Adrenal gland (tissue), 12 donors: ENCODE results near the gene LUM. TPM values are rescaled to one million over a fixed set of nuclear protein-coding genes. Genes with fewer than 3 reads are reported as not detected.

Source experiments
- DNase-seq, 7 donors: peaks; one replicate each; pipeline ENCODE4 v3.0.0-alpha.2; 2019 to 2020
- H3K27ac ChIP-seq, 5 donors: fragments of 200-600 bp; sonication (generic) in 4 of 5; 1 replicate in 3 of 5; 2 replicates in 2 of 5; pipeline versions ENCODE4 v1.5.1 to v1.8.0; 2016 to 2020; ENCODE audit warnings: mild to moderate bottlenecking in 1 of 5
- H3K27me3 ChIP-seq: fragments of 200-600 bp; 2 replicates; pipeline ENCODE4 v1.8.0; 2021
- H3K36me3 ChIP-seq, 2 donors: fragments of 200-600 bp; replicated peaks in 1 of 2; 1 replicate in 1 of 2; 2 replicates in 1 of 2; pipeline versions ENCODE4 v1.5.1 to v1.8.0; 2018 to 2022
- H3K4me1 ChIP-seq, 2 donors: fragments of 200-600 bp; replicated peaks in 1 of 2; 1 replicate in 1 of 2; 2 replicates in 1 of 2; pipeline versions ENCODE4 v1.5.1 to v1.8.0; 2018 to 2021
- H3K4me3 ChIP-seq, 4 donors: fragments of 200-600 bp; sonication (generic) in 3 of 4; one replicate each; pipeline ENCODE4 v1.5.1; 2016 to 2018
- H3K9me3 ChIP-seq, 3 donors: fragments of 200-600 bp; sonication (generic) in 1 of 3; replicated peaks in 1 of 3; 1 replicate in 2 of 3; 2 replicates in 1 of 3; pipeline versions ENCODE4 v1.5.1 to v1.8.0; 2016 to 2021
- POLR2A ChIP-seq, 2 donors: fragments of 450-650 bp; IDR thresholded peaks; one replicate each; pipeline ENCODE4 v1.6.1; 2017; ENCODE audit warnings: antibody characterized with exemption in 2 of 2, mild to moderate bottlenecking in 2 of 2, moderate library complexity in 1 of 2
- WGBS, 4 donors: extraction: QIAGEN DNeasy Blood & Tissue Kit in 2 of 4; methylation state at CpG; one replicate each; pipeline versions ENCODE4 v1.1.5 to v1.1.7; 2013 to 2017; 5-methylcytosine and 5-hydroxymethylcytosine counted together
- intact Hi-C, 2 donors: fragments of 100-400 bp; cut with DNase I; formaldehyde crosslinking; loops; one replicate each; pipeline versions ENCODE4 v1.14.1 to v1.15.0; 2022 to 2023
- polyA plus RNA-seq, 3 donors: library from polyadenylated mRNA; stranded (reverse); fragments of 200-250 nt in 2 of 3; fragments of 350-450 nt in 1 of 3; fragmentation: Illumina TruSeq in 1 of 3; extraction: RNeasy Lipid Tissue Mini Kit (QIAGEN cat#74804) in 1 of 3; gene quantifications; one replicate each; pipeline ENCODE4 v1.2.3, GENCODE V29; 2013 to 2014
- total RNA-seq, 9 donors: library from RNA; depleted of rRNA in 4 of 9; stranded (reverse); fragments of >200 nt in 4 of 9; fragments of 120-200 nt in 1 of 9; fragmentation: NEBNext Ultra II Directional in 1 of 9; extraction: Animal tissue kit (Norgen Biotek cat#: 25700) in 1 of 9; gene quantifications; one replicate each; pipeline versions ENCODE4 v1.1.0 to v1.2.4, GENCODE V29; 2013 to 2023
- TF ChIP-seq, protein P1 (sequence below), 6 experiments: fragments of 450-650 bp in 4 of 6; fragments of 200-600 bp in 2 of 6; sonication (generic) in 1 of 6; IDR thresholded peaks; 1 replicate in 5 of 6; 2 replicates in 1 of 6; pipeline versions ENCODE4 v1.5.1 to v1.8.0; 2016 to 2021; ENCODE audit warnings: antibody characterized with exemption in 6 of 6, mild to moderate bottlenecking in 2 of 6, moderate library complexity in 1 of 6
- donor health status: healthy with polysubstance abuse.
- donor health status: Bipolar disorder and iron deficiency.
- donor health status: DM: yes; HTN: yes; CAD: no.
- donor health status: DM: no; HTN: no; CAD: no.
- donor health status: DM: no; HTN: no; CAD: no.
- donor health status: DM: yes; HTN: yes; CAD: no.

LUM gene
- total and polyA plus RNA-seq, 12 donors: 68.2 to 1,150 (median 385) TPM

DNA sequence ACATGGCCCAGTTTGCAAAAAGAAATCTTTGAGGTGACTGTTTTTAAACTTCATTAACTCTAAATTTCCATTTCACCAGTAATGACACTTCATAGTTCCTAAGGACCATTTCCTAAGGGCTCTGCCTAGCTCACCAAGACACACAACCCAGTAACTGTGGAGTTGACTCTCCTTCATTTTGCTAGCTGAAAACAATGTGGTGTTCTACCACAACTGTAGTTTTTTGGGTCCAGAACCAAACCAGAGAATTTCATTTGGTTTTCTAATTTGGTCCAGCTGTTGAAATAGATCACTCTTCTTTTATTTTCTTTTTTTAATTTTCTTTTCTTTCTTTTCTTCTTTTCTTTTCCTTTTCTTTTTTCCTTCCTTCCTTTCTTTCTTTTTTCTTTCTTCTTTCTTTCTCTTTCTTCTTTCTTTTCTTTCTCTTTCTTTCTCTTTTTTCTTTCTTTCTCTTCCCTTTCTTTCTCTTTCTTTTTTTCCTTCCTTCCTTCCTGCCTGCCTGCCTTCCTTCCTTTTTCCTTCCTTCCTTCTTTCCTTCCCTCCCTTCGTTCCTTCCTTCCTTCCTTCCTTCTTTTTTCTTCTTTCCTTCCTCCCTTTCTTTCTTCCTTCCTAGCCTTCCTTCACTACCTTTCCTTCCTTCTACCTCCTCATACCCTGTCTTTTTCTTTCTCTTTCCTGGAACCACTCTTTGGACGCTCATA lies 18.5 kb upstream of the LUM start:
- Histone ChIP-seq H3K4me3 (no peak overlapping the region), H3K27me3 (no peaks in the 10 kb centered on the region), H3K9me3 (no peaks in the 10 kb centered on the region), H3K27ac (no peak overlapping the region), H3K36me3 (no peaks in the 10 kb centered on the region), H3K4me1 (no peaks in the 10 kb centered on the region)
- TF ChIP-seq, protein P1, sequence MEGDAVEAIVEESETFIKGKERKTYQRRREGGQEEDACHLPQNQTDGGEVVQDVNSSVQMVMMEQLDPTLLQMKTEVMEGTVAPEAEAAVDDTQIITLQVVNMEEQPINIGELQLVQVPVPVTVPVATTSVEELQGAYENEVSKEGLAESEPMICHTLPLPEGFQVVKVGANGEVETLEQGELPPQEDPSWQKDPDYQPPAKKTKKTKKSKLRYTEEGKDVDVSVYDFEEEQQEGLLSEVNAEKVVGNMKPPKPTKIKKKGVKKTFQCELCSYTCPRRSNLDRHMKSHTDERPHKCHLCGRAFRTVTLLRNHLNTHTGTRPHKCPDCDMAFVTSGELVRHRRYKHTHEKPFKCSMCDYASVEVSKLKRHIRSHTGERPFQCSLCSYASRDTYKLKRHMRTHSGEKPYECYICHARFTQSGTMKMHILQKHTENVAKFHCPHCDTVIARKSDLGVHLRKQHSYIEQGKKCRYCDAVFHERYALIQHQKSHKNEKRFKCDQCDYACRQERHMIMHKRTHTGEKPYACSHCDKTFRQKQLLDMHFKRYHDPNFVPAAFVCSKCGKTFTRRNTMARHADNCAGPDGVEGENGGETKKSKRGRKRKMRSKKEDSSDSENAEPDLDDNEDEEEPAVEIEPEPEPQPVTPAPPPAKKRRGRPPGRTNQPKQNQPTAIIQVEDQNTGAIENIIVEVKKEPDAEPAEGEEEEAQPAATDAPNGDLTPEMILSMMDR (IDR thresholded peaks at IDR 0.05): no peak
- TF ChIP-seq POLR2A (IDR thresholded peaks at IDR 0.05): no peak
- 77 to 96% (median 84%) methylated on average over 2 of the region's 2 CpGs for WGBS, 4 donors
- intact Hi-C loops: no loop called here
- DNase-seq: no peak

DNA sequence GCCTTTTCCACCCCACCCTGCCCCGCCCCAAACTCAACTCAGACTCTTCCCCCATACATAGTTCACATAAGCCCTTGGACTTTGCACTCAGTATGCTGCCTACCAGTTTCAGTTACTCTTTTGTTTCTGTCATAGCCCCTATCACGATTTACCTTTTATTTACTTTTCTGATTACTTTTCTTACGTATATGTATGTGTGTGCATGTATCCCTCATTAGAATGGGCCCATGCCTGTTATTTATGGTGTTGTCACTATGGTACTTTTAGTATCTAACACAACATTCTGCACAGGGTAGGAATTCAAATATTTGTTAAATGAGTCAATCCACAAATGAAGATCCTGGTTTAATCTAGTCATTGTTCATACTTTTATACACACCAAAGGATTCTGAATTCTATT lies 16.5 kb upstream of the LUM start:
- Histone ChIP-seq H3K27ac (no peak overlapping the region), H3K27me3 (no peaks in the 10 kb centered on the region), H3K36me3 (no peaks in the 10 kb centered on the region), H3K4me3 (no peak overlapping the region), H3K9me3 (no peaks in the 10 kb centered on the region), H3K4me1 (no peaks in the 10 kb centered on the region)
- TF ChIP-seq, protein P1 (IDR thresholded peaks at IDR 0.05): no peak
- TF ChIP-seq POLR2A (IDR thresholded peaks at IDR 0.05): no peak
- intact Hi-C loops: no loop called here
- DNase-seq: no peak
- WGBS, 4 donors: 84 to 87% (median 85%) methylated on average over 3 of the region's 3 CpGs

DNA sequence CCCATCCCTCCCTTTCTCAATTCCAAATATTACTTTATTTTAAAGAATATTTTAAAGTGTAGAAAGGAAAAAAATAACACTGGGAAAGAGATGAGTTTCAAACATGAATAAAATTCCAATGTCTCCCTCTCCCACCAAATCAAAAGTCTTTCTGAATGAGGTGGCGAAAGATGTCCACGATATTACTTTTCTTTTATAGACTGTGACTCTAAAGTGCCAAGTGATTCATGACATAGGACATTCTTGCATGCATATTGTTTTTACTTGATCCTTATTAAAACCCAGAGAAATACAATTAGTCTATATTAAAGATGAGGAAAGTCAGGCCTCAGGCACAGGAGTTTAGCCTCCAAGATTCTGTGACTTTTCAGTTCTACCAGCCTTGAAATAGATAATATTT lies 16.0 kb upstream of the LUM start:
- H3K27ac ChIP-seq: no peak overlapping the region
- no peak overlapping the region for H3K4me3 ChIP-seq
- 90 to 96% (median 95%) methylated on average over 2 of the region's 2 CpGs for WGBS, 4 donors
- no peaks in the 10 kb centered on the region for H3K36me3 ChIP-seq
- no peaks in the 10 kb centered on the region for H3K27me3 ChIP-seq
- TF ChIP-seq, protein P1 (IDR thresholded peaks at IDR 0.05): no peak
- no peak for TF ChIP-seq POLR2A (IDR thresholded peaks at IDR 0.05)
- intact Hi-C loops: no loop called here
- H3K9me3 ChIP-seq: no peaks in the 10 kb centered on the region
- H3K4me1 ChIP-seq: no peaks in the 10 kb centered on the region
- no peak for DNase-seq

DNA sequence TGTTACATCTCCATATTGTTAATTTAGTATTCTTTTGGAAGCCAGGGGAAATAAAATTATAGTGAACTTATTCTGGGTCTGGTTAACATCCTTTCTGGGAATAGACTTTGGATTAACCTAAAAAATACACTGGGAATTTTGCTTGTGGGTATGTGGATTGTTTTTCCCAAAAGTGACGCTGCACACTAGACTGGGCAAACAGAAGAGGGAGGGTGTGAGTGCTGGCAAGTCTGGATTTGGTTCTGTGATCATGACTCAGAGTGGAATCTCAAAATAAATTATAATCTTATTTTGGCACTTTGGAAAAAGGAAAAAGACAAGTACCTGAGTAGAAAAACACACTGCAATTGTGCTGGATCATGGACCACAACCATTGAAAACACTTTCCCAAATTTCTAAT lies 15.2 kb upstream of the LUM start:
- Histone ChIP-seq H3K27ac (no peak overlapping the region), H3K4me1 (no peaks in the 10 kb centered on the region), H3K27me3 (no peaks in the 10 kb centered on the region), H3K4me3 (no peak overlapping the region), H3K36me3 (no peaks in the 10 kb centered on the region), H3K9me3 (no peaks in the 10 kb centered on the region)
- intact Hi-C loops: no loop called here
- no peak for DNase-seq
- WGBS, 4 donors: 71 to 86% (median 80%) methylated on average over 1 of the region's 1 CpG
- TF ChIP-seq, protein P1 (IDR thresholded peaks at IDR 0.05): no peak
- no peak for TF ChIP-seq POLR2A (IDR thresholded peaks at IDR 0.05)
